Esophagus squamous epithelium (tissue), 5 donors: ENCODE data around the gene XPA. TPM values are rescaled to one million over a fixed set of nuclear protein-coding genes. Genes with fewer than 3 reads are reported as not detected.

ENCODE experiments used
- DNase-seq: peaks from one replicate; lab custom pipeline; 2025; lab: John Stamatoyannopoulos, UW
- H3K27ac ChIP-seq, 4 donors: fragments of 200-600 bp; sonication (generic); one replicate each; pipeline ENCODE4 v1.5.1; 2016 to 2019; ENCODE audit warnings: mild to moderate bottlenecking in 1 of 4
- H3K27me3 ChIP-seq, 4 donors: fragments of 200-600 bp; sonication (generic); 1 replicate in 3 of 4; 2 replicates in 1 of 4; pipeline versions ENCODE4 v1.5.1 to v1.6.0; 2017 to 2021; ENCODE audit warnings: antibody characterized with exemption in 1 of 4
- H3K36me3 ChIP-seq, 3 donors: fragments of 200-600 bp; sonication (generic); one replicate each; pipeline ENCODE4 v1.5.1; 2016 to 2019
- H3K4me1 ChIP-seq, 3 donors: fragments of 200-600 bp; sonication (generic); one replicate each; pipeline ENCODE4 v1.5.1; 2017 to 2019
- H3K4me3 ChIP-seq, 4 donors: fragments of 200-600 bp; sonication (generic); 1 replicate in 3 of 4; 2 replicates in 1 of 4; pipeline ENCODE4 v1.5.1; 2016 to 2019; ENCODE audit warnings: mild to moderate bottlenecking in 2 of 4, moderate library complexity in 1 of 4
- H3K9me3 ChIP-seq, 3 donors: fragments of 200-600 bp; sonication (generic); one replicate each; pipeline ENCODE4 v1.5.1; 2016 to 2019
- CTCF ChIP-seq, 6 experiments: fragments of 450-650 bp in 4 of 6; fragments of 200-600 bp in 2 of 6; sonication (generic) in 2 of 6; IDR thresholded peaks; one replicate each; pipeline ENCODE4 v1.5.1; 2016 to 2019; ENCODE audit warnings: antibody characterized with exemption in 6 of 6, mild to moderate bottlenecking in 4 of 6, moderate library complexity in 4 of 6
- POLR2A ChIP-seq, 4 donors: fragments of 450-650 bp; IDR thresholded peaks; one replicate each; pipeline ENCODE4 v1.6.1; 2017; ENCODE audit warnings: antibody characterized with exemption in 4 of 4, mild to moderate bottlenecking in 4 of 4, moderate library complexity in 3 of 4
- WGBS, 2 donors: methylation state at CpG; one replicate each; pipeline ENCODE4 v1.1.5; 2018; 5-methylcytosine and 5-hydroxymethylcytosine counted together
- intact Hi-C: fragments of 100-400 bp; cut with DNase I; formaldehyde crosslinking; loops from one replicate; pipeline ENCODE4 v1.15.0; 2022
- total RNA-seq, 4 donors: library from RNA; depleted of rRNA; stranded (reverse); fragments of >200 nt; gene quantifications; one replicate each; pipeline ENCODE4 v1.1.0, GENCODE V29; 2016
- donor health status: DM: yes; HTN: yes; CAD: no.

Gene XPA
- total RNA-seq, 4 donors from 2014 or later = 8.5 to 14.5 (median 10.3) TPM

- Histone ChIP-seq H3K4me1 (peaks cover 0 to 13% (median 0%) of the 10 kb centered on the region in 3 donors), H3K36me3 (peaks cover 0 to 96% (median 36%) of the 10 kb centered on the region in 3 donors), H3K9me3 (no peaks in the 10 kb centered on the region), H3K4me3 (no peak overlapping the region), H3K27ac (no peak overlapping the region), H3K27me3 (no peaks in the 10 kb centered on the region)
- WGBS, 2 donors = 85 to 92% methylated on average over 1 of the region's 1 CpG
- intact Hi-C loops = no loop called here
- TF ChIP-seq POLR2A (IDR thresholded peaks at IDR 0.05) (no peak), CTCF (IDR thresholded peaks at IDR 0.05) (no peak)
- DNase-seq = no peak
Observed at GRCh38 chr9:97688654-97689053, 8.5 kb downstream of the XPA start.

DNA sequence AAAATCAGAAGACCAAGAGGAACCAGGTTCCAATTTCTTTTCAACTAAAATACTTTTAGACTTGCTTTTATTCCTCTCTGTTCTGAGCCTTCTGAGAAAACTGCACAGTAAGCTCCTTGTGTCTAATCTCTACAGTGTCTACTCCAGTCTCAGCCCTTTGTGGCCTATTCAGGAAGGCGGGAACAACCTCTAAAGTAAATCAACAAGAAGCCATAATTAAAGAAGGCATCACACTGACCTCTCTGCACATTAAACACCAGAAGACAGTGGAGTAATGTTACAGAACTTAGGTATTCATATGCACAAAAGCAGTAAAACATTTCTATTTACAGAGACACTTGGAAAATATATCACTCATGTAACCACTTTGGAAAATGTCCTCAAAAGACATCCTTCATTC, 14.9 kb downstream of the XPA start:
- TF ChIP-seq POLR2A (IDR thresholded peaks at IDR 0.05) (no peak), CTCF (IDR thresholded peaks at IDR 0.05) (no peak)
- Histone ChIP-seq H3K4me1 (no peaks in the 10 kb centered on the region), H3K27me3 (no peaks in the 10 kb centered on the region), H3K36me3 (peaks cover 0 to 98% (median 17%) of the 10 kb centered on the region in 3 donors), H3K9me3 (no peaks in the 10 kb centered on the region), H3K27ac (no peak overlapping the region), H3K4me3 (no peak overlapping the region)
- DNase-seq = no peak
- 89 to 100% methylated on average over 1 of the region's 1 CpG for WGBS, 2 donors
- intact Hi-C loops = no loop called here

DNA sequence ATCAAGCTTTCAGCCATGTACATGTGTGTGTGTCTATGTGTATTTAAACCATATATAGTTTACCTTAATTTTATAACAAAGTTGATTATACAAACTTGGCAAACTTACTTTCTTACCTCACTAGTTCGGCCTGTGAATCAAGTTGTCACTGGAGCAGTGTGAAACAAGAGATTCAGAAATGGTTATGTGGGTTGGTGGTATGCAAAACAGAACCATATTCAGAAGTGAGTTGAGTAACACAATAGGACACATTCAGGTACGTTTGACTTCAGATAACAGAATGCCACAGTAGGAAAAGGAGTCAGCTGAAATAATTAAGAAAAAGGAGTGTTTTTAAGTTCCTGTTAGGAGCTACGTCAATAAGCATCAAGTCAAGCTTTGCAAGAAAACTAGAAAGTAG, 21.5 kb downstream of the XPA start:
- no peaks in the 10 kb centered on the region for H3K4me1 ChIP-seq
- intact Hi-C loops = no loop called here
- H3K36me3 ChIP-seq = peaks cover 0 to 100% (median 26%) of the 10 kb centered on the region in 3 donors
- H3K27me3 ChIP-seq = no peaks in the 10 kb centered on the region
- no peak for DNase-seq
- no peaks in the 10 kb centered on the region for H3K9me3 ChIP-seq
- no peak overlapping the region for H3K27ac ChIP-seq
- H3K4me3 ChIP-seq = no peak overlapping the region
- 74 to 80% methylated on average over 3 of the region's 3 CpGs for WGBS, 2 donors
- TF ChIP-seq CTCF (IDR thresholded peaks at IDR 0.05) (no peak), POLR2A (IDR thresholded peaks at IDR 0.05) (no peak)

GRCh38 chr9:97673922-97674321, 23.2 kb downstream of the XPA start:
- no peaks in the 10 kb centered on the region for H3K4me1 ChIP-seq
- H3K27me3 ChIP-seq = no peaks in the 10 kb centered on the region
- H3K36me3 ChIP-seq = peaks cover 0 to 100% (median 41%) of the 10 kb centered on the region in 3 donors
- intact Hi-C loops = no loop called here
- H3K4me3 ChIP-seq = no peak overlapping the region
- 84 to 93% methylated on average over 3 of the region's 3 CpGs for WGBS, 2 donors
- no peak overlapping the region for H3K27ac ChIP-seq
- H3K9me3 ChIP-seq = no peaks in the 10 kb centered on the region
- no peak for DNase-seq
- TF ChIP-seq CTCF (IDR thresholded peaks at IDR 0.05) (no peak), POLR2A (IDR thresholded peaks at IDR 0.05) (no peak)

GRCh38 chr9:97672403-97672802, 24.7 kb downstream of the XPA start:
- intact Hi-C loops = no loop called here
- WGBS, 2 donors = 83 to 93% methylated on average over 3 of the region's 3 CpGs

More at GRCh38 chr9:97672403-97672802, 24.7 kb downstream of the XPA start:
- no peak for DNase-seq
- Histone ChIP-seq H3K27me3 (no peaks in the 10 kb centered on the region), H3K4me1 (no peaks in the 10 kb centered on the region), H3K27ac (no peak overlapping the region), H3K9me3 (no peaks in the 10 kb centered on the region), H3K36me3 (peaks cover 0 to 100% (median 50%) of the 10 kb centered on the region in 3 donors), H3K4me3 (no peak overlapping the region)
- TF ChIP-seq CTCF (IDR thresholded peaks at IDR 0.05) (no peak), POLR2A (IDR thresholded peaks at IDR 0.05) (no peak)
